Kidney epithelial cell (primary cell): ENCODE data around the gene TUBGCP2. TPM values are rescaled to one million over a fixed set of nuclear protein-coding genes. Genes with fewer than 3 reads are reported as not detected.

Source experiments
- DNase-seq: peaks from one replicate; pipeline ENCODE4 v3.0.0-alpha.2; 2010; ENCODE audit warnings: low read depth
- H3K27me3 ChIP-seq: 2 replicates; pipeline ENCODE4 v1.6.0; 2011; ENCODE audit warnings: low read length; ENCODE audit not compliant: control insufficient read depth, insufficient read depth
- H3K36me3 ChIP-seq: 2 replicates; pipeline ENCODE4 v1.5.1; 2011; ENCODE audit warnings: low read length; ENCODE audit not compliant: control insufficient read depth, insufficient read depth
- H3K4me3 ChIP-seq: 2 replicates; pipeline ENCODE4 v1.5.1; 2011; ENCODE audit warnings: low read depth, mild to moderate bottlenecking, control low read depth, low read length
- total RNA-seq: library from RNA; depleted of rRNA; stranded (reverse); fragments of >200 nt; gene quantifications from 2 replicates; pipeline ENCODE4 v1.2.3, GENCODE V29; 2015
- TF ChIP-seq, protein P1 (sequence below): IDR thresholded peaks from 2 replicates; pipeline ENCODE4 v1.5.1; 2011; ENCODE audit warnings: mild to moderate bottlenecking, moderate library complexity, low read length, control low read depth, inconsistent platforms; ENCODE audit not compliant: insufficient read depth, poor library complexity, severe bottlenecking

The TUBGCP2 gene
- total RNA-seq, 1 donor from 2014 or later = 65.5 TPM

DNA sequence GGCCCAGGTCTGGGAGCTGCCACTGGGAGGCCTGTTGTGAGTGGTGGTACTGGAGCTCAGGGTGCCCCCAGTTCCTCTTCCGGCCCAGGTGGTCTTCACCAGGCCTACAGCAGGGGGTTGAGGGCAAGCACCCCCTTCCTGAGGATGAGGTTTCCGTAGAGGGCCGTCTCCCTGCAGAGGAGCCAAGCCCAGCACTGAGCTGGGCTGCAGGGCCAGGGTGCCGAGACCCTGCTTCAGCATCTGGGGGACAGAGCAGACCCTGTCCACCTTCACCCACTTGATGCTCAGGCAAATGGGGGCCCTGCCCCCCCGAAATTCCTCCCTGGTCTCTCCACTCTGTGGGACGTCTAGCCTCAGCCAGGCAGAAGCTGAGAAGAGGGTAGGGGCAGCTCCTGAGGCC, 46.6 kb upstream of the TUBGCP2 start:
- DNase-seq = no peak
- no peak overlapping the region for H3K4me3 ChIP-seq
- H3K27me3 ChIP-seq = peaks cover 4% of the 10 kb centered on the region
- TF ChIP-seq, protein P1, sequence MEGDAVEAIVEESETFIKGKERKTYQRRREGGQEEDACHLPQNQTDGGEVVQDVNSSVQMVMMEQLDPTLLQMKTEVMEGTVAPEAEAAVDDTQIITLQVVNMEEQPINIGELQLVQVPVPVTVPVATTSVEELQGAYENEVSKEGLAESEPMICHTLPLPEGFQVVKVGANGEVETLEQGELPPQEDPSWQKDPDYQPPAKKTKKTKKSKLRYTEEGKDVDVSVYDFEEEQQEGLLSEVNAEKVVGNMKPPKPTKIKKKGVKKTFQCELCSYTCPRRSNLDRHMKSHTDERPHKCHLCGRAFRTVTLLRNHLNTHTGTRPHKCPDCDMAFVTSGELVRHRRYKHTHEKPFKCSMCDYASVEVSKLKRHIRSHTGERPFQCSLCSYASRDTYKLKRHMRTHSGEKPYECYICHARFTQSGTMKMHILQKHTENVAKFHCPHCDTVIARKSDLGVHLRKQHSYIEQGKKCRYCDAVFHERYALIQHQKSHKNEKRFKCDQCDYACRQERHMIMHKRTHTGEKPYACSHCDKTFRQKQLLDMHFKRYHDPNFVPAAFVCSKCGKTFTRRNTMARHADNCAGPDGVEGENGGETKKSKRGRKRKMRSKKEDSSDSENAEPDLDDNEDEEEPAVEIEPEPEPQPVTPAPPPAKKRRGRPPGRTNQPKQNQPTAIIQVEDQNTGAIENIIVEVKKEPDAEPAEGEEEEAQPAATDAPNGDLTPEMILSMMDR = no peak
- H3K36me3 ChIP-seq = no peaks in the 10 kb centered on the region

DNA sequence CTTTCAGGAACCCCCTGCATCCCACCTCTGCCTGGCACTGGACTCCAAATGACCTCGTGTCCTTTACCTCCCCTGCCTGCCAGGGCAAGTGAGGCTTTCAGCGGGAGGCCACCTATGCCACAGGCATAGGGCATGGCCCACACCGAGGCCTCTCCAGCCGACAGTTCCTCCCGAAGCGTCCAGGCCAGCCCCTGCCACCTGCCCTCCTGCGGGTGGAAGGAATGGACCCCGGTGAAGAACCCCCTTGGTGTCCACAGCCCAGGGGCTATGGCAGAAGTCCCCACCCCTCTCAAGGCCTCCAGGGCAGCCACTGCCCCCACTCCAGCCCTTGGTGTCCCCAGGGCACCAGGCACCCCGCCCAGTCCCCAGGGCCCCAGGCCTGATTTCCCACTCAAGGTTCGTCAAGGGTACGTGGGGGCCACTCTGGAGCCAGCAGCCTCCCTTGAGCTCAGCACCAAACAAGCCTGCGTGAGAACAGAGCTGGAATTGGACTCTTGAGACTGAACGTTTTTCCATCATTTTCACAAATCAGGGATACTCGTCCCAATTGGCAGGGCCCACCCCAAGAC, 46.1 kb upstream of the TUBGCP2 start:
- H3K4me3 ChIP-seq = no peak overlapping the region
- DNase-seq = no peak
- no peaks in the 10 kb centered on the region for H3K36me3 ChIP-seq
- TF ChIP-seq, protein P1 = no peak
- peaks cover 4% of the 10 kb centered on the region for H3K27me3 ChIP-seq

DNA sequence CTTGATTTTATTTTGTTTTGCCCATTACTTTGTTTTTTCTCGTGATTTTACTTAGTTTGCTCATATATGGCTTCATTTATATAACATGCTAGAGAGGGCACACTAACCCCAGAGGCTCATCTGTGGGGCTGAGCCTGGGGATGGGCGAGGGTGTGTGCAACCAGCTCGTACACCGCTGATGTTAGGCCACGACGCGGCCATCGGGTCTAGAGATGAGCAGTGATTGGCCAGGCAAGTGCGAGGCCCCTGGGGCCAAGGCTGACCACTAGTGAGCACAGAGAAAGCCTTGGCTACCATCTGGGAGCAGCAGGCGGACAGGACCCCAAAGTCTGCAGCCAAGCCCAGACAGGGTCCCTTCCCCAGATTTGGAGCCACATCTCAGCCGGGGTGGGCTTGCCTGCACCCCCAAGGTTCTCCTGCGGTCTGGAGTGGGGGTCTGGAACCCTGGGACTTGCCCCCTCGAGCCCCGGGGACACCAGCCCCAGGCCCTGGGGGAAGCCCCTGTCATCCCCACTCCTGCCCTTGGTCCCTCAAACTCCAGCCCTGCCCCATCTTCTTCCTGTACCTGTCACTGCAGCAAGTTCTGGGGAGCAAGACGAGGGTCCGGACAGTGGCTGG, 45.4 kb upstream of the TUBGCP2 start:
- no peaks in the 10 kb centered on the region for H3K36me3 ChIP-seq
- H3K4me3 ChIP-seq = no peak overlapping the region
- no peak for DNase-seq
- H3K27me3 ChIP-seq = peaks cover 6% of the 10 kb centered on the region
- TF ChIP-seq, protein P1 = no peak

DNA sequence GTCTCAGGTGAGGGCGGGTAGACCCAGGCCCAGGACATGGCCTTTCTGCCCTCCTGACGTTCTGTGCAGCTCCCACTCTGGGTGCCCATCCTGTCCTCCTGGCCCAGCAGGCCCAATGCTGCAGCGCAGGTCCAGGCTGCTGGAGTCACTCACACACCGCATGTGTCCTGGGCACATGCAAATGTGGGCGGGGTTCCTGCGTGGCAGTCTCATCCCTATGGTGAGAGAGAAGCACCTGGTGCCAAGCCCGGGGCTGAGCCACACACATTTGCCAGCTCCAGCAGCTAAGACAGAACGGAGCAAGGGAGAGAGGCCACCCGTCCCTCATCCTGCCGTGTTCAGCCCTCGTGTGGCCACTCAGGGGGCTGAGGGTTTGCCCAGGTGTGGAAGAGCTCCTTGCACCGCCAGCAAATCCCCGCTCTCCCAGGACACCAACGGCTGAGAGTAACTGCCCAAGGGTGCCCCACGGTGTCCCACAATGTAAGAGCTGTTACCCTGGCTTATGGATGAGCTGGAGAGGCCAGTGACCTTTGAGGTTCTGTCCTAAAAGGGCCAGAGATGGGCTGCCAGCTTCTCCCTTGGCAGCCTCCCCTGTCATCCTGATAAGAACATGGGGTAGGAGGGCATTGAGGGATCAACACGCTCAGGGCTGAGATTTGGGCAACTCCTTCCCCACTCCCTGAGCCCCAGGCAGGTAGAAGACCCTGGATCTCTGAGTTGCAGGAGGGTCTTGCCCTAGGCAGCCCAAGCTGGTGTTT, 44.7 kb upstream of the TUBGCP2 start:
- H3K4me3 ChIP-seq = no peak overlapping the region
- H3K27me3 ChIP-seq = peaks cover 6% of the 10 kb centered on the region
- H3K36me3 ChIP-seq = no peaks in the 10 kb centered on the region
- no peak for DNase-seq
- TF ChIP-seq, protein P1 = no peak

DNA sequence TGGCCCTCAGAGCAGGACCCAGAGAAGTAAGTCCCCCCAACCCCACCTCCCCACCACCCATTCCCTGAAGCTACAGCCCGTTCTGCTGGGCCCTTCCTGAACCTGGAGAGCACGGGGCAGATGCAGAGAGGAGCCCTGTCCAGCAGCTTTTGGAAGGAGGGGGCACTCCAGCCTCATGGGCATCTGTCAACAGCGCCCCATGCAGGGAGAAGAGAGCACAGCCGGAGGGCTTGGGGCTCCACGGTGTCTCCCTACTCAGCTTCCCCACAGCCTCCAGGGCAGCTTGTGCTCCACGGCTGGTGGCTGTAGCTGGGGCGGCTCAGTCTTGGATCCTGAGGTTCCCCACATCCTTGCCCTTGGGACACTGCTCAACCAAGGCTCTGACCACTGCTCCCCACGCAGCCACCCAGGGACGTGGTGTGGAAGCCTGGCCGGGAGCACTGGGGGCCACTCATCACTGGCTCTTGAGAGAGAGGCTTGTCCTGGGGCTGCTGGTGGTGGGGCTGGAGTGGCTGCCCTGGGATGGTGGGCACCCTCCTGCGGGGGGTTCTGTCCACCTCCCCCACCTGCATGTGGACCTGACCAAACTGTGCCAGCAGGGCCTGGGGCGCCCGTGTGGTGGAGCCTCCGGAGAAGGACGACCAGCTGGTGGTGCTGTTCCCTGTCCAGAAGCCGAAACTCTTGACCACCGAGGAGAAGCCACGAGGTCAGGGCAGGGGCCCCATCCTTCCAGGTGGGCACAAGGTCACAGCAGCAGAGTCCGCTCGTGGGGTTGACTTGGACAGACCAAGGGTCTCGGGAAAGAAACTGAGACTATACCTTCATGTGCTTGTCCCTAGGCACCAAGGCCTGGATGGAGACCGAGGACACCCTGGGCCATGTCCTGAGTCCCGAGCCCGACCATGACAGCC, 43.0 kb upstream of the TUBGCP2 start:
- Histone ChIP-seq H3K4me3 (no peak overlapping the region), H3K36me3 (no peaks in the 10 kb centered on the region), H3K27me3 (peaks cover 18% of the 10 kb centered on the region)
- DNase-seq = no peak
- TF ChIP-seq, protein P1 = no peak
